Esophagus squamous epithelium (tissue), 5 donors: ENCODE measurements around the gene KANK2. TPM values are rescaled to one million over a fixed set of nuclear protein-coding genes. Genes with fewer than 3 reads are reported as not detected.
"Not testable (repeated sequence)": the region's sequence is repeated elsewhere in the genome, so short reads cannot be mapped to it uniquely, and the experiment has no call there.

Source experiments
- DNase-seq: peaks from one replicate; lab custom pipeline; 2025; lab: John Stamatoyannopoulos, UW
- H3K27ac ChIP-seq, 4 donors: fragments of 200-600 bp; sonication (generic); one replicate each; pipeline ENCODE4 v1.5.1; 2016 to 2019; ENCODE audit warnings: mild to moderate bottlenecking in 1 of 4
- H3K27me3 ChIP-seq, 4 donors: fragments of 200-600 bp; sonication (generic); 1 replicate in 3 of 4; 2 replicates in 1 of 4; pipeline versions ENCODE4 v1.5.1 to v1.6.0; 2017 to 2021; ENCODE audit warnings: antibody characterized with exemption in 1 of 4
- H3K36me3 ChIP-seq, 3 donors: fragments of 200-600 bp; sonication (generic); one replicate each; pipeline ENCODE4 v1.5.1; 2016 to 2019
- H3K4me1 ChIP-seq, 3 donors: fragments of 200-600 bp; sonication (generic); one replicate each; pipeline ENCODE4 v1.5.1; 2017 to 2019
- H3K4me3 ChIP-seq, 4 donors: fragments of 200-600 bp; sonication (generic); 1 replicate in 3 of 4; 2 replicates in 1 of 4; pipeline ENCODE4 v1.5.1; 2016 to 2019; ENCODE audit warnings: mild to moderate bottlenecking in 2 of 4, moderate library complexity in 1 of 4
- H3K9me3 ChIP-seq, 3 donors: fragments of 200-600 bp; sonication (generic); one replicate each; pipeline ENCODE4 v1.5.1; 2016 to 2019
- POLR2A ChIP-seq, 4 donors: fragments of 450-650 bp; IDR thresholded peaks; one replicate each; pipeline ENCODE4 v1.6.1; 2017; ENCODE audit warnings: antibody characterized with exemption in 4 of 4, mild to moderate bottlenecking in 4 of 4, moderate library complexity in 3 of 4
- WGBS, 2 donors: methylation state at CpG; one replicate each; pipeline ENCODE4 v1.1.5; 2018; 5-methylcytosine and 5-hydroxymethylcytosine counted together
- intact Hi-C: fragments of 100-400 bp; cut with DNase I; formaldehyde crosslinking; loops from one replicate; pipeline ENCODE4 v1.15.0; 2022
- total RNA-seq, 4 donors: library from RNA; depleted of rRNA; stranded (reverse); fragments of >200 nt; gene quantifications; one replicate each; pipeline ENCODE4 v1.1.0, GENCODE V29; 2016
- TF ChIP-seq, protein P1 (sequence below), 6 experiments: fragments of 450-650 bp in 4 of 6; fragments of 200-600 bp in 2 of 6; sonication (generic) in 2 of 6; IDR thresholded peaks; one replicate each; pipeline ENCODE4 v1.5.1; 2016 to 2019; ENCODE audit warnings: antibody characterized with exemption in 6 of 6, mild to moderate bottlenecking in 4 of 6, moderate library complexity in 4 of 6
- donor health status: DM: yes; HTN: yes; CAD: no.

KANK2 gene
- total RNA-seq, 4 donors from 2014 or later = 29.3 to 287 (median 57.1) TPM

DNA sequence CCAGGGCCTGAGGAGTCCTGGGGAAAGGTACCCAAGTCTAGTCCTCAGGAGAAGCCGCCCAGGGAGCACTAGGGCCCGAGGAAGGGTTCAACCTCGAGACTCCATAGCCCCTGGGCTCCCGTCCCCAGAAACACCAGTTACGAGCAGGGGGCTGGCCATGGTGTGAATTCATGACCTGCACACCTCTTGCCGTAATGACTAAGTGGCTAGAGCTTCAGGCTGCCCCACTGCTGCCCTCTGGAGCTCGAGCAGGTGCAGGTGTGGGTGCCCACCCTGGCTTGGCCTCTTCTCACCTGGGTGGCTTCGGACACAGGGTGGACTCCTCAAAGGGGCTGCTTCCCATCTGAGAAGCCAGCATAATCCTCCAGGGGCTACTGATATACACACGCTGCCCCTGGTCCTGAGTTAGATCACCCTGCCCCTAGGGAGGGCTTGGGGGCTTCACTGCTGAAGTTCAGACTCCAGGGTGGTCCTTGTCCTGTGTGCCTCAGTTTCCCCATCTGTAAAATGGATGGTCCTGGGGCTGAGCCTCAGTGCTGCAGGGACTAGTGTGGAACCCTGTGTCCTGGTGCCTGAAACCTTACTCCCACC is 55.3 kb downstream of the KANK2 start:
- intact Hi-C loops = no loop called here
- TF ChIP-seq, protein P1, sequence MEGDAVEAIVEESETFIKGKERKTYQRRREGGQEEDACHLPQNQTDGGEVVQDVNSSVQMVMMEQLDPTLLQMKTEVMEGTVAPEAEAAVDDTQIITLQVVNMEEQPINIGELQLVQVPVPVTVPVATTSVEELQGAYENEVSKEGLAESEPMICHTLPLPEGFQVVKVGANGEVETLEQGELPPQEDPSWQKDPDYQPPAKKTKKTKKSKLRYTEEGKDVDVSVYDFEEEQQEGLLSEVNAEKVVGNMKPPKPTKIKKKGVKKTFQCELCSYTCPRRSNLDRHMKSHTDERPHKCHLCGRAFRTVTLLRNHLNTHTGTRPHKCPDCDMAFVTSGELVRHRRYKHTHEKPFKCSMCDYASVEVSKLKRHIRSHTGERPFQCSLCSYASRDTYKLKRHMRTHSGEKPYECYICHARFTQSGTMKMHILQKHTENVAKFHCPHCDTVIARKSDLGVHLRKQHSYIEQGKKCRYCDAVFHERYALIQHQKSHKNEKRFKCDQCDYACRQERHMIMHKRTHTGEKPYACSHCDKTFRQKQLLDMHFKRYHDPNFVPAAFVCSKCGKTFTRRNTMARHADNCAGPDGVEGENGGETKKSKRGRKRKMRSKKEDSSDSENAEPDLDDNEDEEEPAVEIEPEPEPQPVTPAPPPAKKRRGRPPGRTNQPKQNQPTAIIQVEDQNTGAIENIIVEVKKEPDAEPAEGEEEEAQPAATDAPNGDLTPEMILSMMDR (IDR thresholded peaks at IDR 0.05) = no peak
- TF ChIP-seq POLR2A (IDR thresholded peaks at IDR 0.05) = no peak
- H3K27ac ChIP-seq = peak overlapping the region; percentile 76 to 94 (median 94)
- peaks cover 0 to 12% (median 0%) of the 10 kb centered on the region in 4 donors for H3K27me3 ChIP-seq
- no peaks in the 10 kb centered on the region for H3K9me3 ChIP-seq
- H3K4me1 ChIP-seq = peaks cover 45 to 60% (median 48%) of the 10 kb centered on the region in 3 donors
- no peak for DNase-seq
- peak overlapping the region in 1 of 4 donors; percentile 47 for H3K4me3 ChIP-seq
- 40 to 74% methylated on average over 1 to 5 of the region's 9 CpGs for WGBS, 2 donors
- no peaks in the 10 kb centered on the region for H3K36me3 ChIP-seq

- Histone ChIP-seq H3K27me3 (peaks cover 0 to 12% (median 0%) of the 10 kb centered on the region in 4 donors), H3K36me3 (no peaks in the 10 kb centered on the region), H3K9me3 (no peaks in the 10 kb centered on the region), H3K4me3 (no peak overlapping the region), H3K4me1 (peaks cover 45 to 60% (median 48%) of the 10 kb centered on the region in 3 donors), H3K27ac (peak overlapping the region in 2 of 4 donors; percentile 90 to 91)
- TF ChIP-seq, protein P1 (IDR thresholded peaks at IDR 0.05) = no peak
- intact Hi-C loops = no loop called here
- no peak for DNase-seq
- WGBS, 2 donors = 74 to 83% methylated on average over 3 to 9 of the region's 9 CpGs
Observed at GRCh38 chr19:11140896-11141295, 56.4 kb downstream of the KANK2 start.

GRCh38 chr19:11140023-11140538 is 57.3 kb downstream of the KANK2 start:
- H3K9me3 ChIP-seq, H3K4me3 ChIP-seq, intact Hi-C loops, DNase-seq, H3K36me3 ChIP-seq: not testable (repeated sequence)
- peak overlapping the region; percentile 66 to 92 (median 90) for H3K27ac ChIP-seq
- peaks cover 45 to 60% (median 48%) of the 10 kb centered on the region in 3 donors for H3K4me1 ChIP-seq
- peaks cover 0 to 12% (median 0%) of the 10 kb centered on the region in 4 donors for H3K27me3 ChIP-seq
- WGBS, 2 donors = 63 to 89% methylated on average over 4 to 6 of the region's 10 CpGs

GRCh38 chr19:11138601-11139300 is 58.6 kb downstream of the KANK2 start:
- peaks cover 0 to under 1% (median 0%) of the 10 kb centered on the region in 3 donors for H3K36me3 ChIP-seq
- TF ChIP-seq POLR2A (IDR thresholded peaks at IDR 0.05) = no peak
- TF ChIP-seq, protein P1 (IDR thresholded peaks at IDR 0.05) = no peak
- peaks cover 44 to 59% (median 46%) of the 10 kb centered on the region in 3 donors for H3K4me1 ChIP-seq
- intact Hi-C loops = loop anchor here (5.0 kb wide), 1 partner anchor 64 kb away; no protein-coding TSS in a partner anchor
- DNase-seq = no peak
- peaks cover 0 to 12% (median 0%) of the 10 kb centered on the region in 4 donors for H3K27me3 ChIP-seq
- peak overlapping the region; percentile 66 to 92 (median 90) for H3K27ac ChIP-seq
- H3K4me3 ChIP-seq = peak overlapping the region in 2 of 4 donors; percentile 34 to 57
- WGBS, 2 donors = 21 to 53% methylated on average over 2 to 5 of the region's 13 CpGs
- no peaks in the 10 kb centered on the region for H3K9me3 ChIP-seq

- Histone ChIP-seq H3K9me3 (no peaks in the 10 kb centered on the region), H3K36me3 (peaks cover 0 to 11% (median 4%) of the 10 kb centered on the region in 3 donors), H3K4me1 (peaks cover 34 to 49% (median 36%) of the 10 kb centered on the region in 3 donors), H3K4me3 (peak overlapping the region in 3 of 4 donors; percentile 22 to 57 (median 34)), H3K27ac (peak overlapping the region; percentile 66 to 92 (median 90)), H3K27me3 (peaks cover 0 to 12% (median 0%) of the 10 kb centered on the region in 4 donors)
- TF ChIP-seq POLR2A (IDR thresholded peaks at IDR 0.05) = no peak
- TF ChIP-seq, protein P1 (IDR thresholded peaks at IDR 0.05) = peak; percentile 42 to 88 (median 84)
- DNase-seq = no peak
- intact Hi-C loops = loop anchor here (5.0 kb wide), 1 partner anchor 65 kb away; no protein-coding TSS in a partner anchor
- WGBS, 2 donors = 2 to 7% methylated on average over 15 of the region's 28 CpGs
Observed at GRCh38 chr19:11137542-11138384, 59.6 kb downstream of the KANK2 start.
